Left hindlimb (tissue), 1 donor: Measurements from ENCODE around the gene HSD17B13.
A peak's percentile ranks its signal among the peaks of the same experiment; 100 is the strongest.
"Not testable (repeated sequence)": the region's sequence is repeated elsewhere in the genome, so short reads cannot be mapped to it uniquely, and the experiment has no call there.

Experiments used
- DNase-seq: peaks from one replicate; pipeline ENCODE4 v3.0.0-alpha.2; 2018

HSD17B13 gene

DNA sequence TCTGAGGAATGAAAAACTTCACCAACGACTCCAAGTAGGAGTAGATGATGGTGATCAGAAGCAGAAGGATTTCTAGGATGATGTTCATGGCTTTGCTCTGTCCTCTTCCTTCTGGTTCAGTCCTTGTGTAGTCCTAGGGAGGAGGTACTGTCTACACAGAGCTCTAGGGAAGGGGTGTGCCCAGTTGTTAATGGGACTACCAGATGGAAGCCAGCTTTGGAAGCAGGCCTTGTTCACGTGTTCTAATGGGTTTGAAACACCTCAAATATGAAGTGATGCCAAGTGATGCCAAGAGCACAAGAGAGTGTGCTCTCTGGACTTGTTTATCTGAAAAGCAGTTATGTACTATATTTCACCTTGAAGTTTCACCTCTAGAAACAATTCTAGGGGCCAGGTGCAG lies at the start of gene HSD17B13:
Gene HSD17B13 (minus strand): TSS at position 129 of the 400 bp plus-strand sequence. CDS start 41 bp downstream, at position 88.
- no peak for DNase-seq

DNA sequence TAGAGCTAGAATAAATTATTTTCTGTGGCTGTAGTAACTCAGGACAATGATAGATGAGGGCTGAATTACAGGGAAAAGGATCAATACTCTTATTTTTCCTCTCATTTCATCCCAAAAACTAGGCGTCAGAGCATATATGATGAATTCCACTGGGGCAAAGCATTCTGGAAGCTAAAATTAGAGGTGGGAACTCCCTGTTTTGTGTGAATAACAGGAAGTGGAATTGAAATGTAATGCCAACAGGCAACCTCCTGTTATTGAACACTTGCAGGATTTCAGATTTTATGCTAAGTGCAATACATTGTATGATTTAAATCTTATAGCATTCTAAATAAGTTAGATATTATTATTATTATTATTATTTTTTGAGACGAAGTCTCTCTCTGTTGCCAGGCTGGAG lies 47.4 kb upstream of the HSD17B13 start:
- no peak for DNase-seq

DNA sequence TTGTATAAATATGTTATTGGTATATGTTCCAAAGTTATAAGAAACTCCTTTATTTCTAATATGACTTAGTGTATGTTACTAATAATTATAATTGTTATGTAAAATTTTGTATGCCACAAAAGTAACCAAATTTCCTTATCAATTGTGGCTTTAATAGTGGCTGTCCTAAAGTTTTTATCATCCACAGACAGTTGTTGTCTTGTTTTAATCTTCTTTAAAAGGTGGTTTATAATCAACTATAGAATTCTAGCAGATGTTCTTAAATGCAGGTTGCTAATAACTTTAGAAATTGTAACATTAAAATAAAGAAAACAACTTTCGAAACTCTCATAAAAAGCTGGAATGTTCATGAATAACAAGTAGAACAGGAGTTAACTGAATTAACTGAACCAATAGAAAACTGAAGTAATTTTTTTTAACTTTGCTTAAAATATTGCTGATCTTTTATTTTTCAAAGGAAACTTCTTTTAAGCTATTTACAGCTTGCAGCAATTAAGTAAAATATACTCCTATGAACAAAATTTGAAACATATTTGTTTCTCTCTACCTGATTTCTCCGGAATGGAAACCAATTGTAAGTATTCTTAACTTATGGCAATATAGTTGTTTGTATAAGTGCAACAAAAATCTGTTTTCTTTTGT lies 44.0 kb upstream of the HSD17B13 start:
- no peak for DNase-seq

DNA sequence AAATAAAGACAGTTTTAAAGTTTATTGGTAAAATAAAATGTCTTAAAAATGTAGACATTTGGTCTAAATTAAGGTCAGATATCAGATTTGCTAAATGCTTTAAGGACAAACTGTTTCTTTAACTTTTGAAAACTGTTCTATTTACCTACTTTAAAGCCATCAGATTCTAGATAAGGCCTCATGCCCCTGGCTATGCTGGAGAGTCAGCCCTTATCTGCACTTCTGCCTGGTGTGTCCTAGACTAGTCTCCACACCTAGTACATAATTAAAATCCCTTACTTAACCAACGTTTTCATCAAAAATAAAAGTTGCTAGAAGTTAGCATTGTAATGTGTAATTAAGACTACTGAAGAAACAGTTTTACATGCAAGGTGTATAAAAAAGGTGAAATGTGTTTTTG lies 42.7 kb upstream of the HSD17B13 start:
- no peak for DNase-seq

GRCh38 chr4:87363552-87363951 lies 40.9 kb upstream of the HSD17B13 start:
- no peak for DNase-seq

GRCh38 chr4:87360338-87360935 lies 37.8 kb upstream of the HSD17B13 start:
- DNase-seq: no peak

DNA sequence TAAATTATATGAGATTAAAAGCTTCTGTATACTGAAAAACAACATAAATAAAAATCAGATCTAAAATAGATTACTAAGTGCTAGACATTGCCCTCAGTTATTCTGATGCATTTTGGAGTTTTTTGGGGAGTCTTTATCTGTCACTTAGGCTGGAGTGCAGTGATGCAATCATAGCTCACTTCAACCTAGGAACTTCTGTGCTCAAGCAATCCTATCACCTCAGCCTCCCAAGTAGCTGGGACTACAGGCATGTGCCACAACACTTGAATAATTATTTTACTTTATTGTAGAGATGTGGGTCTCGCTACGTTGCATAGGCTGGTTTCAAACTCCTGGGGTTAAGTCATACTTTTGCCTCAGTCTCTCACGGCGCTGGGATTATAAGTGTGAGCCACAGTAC lies 36.6 kb upstream of the HSD17B13 start:
- DNase-seq: no peak

DNA sequence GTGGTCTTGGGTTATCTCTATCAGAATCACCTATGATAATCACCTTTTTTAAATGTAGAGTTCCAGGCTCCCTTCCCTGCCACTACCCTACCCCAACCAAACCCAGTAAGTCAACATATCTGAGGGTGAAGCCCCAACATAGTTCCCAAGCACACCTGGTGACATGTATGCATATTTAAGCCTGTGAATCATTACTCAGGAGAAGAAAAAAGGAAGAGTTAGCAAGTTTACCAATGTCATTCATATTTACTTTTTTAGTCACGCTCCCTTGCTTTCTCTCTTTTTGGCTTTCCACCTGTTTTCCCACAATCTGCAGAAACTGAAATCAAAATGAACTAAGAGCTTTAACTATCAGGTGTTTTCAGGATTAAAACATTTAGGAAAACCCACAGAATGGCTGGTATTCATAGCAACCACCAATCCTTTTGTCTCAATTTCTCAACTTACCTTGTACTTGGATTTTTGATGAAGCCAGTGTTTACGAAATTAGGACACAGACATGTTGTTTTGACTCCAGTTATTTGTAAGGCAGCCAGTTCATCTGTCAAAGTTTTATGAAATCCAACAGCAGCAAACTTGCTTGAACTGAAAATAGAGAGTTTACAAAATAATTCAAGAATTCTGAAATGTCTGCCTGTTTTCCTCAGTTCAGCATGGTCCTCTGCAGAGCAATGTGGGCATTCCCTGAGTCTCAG lies 34.3 kb upstream of the HSD17B13 start:
- DNase-seq: no peak

DNA sequence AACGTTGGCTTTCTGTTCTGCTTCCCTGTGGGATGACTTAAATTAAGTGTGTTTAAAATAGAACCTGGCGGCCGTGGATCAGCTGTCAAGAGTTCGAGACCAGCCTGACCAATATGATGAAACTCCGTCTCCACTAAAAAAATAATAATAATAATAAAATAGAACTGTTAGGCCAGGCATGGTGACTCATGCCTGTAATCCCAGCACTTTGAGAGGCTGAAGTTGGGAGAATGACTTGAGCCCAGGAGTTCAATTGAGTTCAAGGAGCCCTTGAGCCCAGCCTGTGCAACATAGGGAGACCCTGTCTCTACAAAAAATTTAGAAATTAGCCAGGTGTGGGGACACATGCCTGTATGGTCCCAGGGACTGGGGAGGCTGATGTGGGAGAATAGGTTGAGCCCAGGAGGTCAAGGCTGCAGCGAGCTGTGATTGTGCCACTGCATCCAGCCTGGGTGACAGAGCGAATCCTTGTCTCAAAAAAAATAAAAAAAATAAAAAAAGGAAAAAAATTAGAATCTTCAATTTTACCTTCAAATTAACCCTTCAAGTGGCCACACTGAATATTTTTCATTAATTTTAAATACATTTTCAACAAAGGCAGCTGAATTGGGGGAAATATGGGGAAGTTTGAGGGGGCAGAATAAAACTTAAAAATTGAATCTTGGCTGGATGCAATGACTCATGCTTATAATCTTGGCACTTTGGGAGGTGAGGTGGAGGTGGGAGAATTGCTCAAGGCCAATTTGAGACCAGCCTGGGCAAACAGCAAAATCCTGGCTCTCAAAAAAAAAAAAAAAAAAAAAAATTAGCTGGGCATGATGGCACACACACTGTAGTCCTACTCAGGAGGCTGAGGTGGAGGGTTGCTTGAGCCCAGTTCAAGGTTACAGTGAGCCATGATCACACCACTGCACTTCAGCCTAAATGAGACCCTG lies 31.8 kb upstream of the HSD17B13 start:
- no peak for DNase-seq

- DNase-seq: peak; percentile 31
Measured at GRCh38 chr4:87353592-87353991, 30.9 kb upstream of the HSD17B13 start.

GRCh38 chr4:87345139-87345538 lies 22.5 kb upstream of the HSD17B13 start:
- DNase-seq: no peak

- DNase-seq: no peak
Measured at GRCh38 chr4:87342872-87343271, 20.2 kb upstream of the HSD17B13 start.

- not testable (repeated sequence) for DNase-seq
Measured at GRCh38 chr4:87341954-87342635, 19.4 kb upstream of the HSD17B13 start.

DNA sequence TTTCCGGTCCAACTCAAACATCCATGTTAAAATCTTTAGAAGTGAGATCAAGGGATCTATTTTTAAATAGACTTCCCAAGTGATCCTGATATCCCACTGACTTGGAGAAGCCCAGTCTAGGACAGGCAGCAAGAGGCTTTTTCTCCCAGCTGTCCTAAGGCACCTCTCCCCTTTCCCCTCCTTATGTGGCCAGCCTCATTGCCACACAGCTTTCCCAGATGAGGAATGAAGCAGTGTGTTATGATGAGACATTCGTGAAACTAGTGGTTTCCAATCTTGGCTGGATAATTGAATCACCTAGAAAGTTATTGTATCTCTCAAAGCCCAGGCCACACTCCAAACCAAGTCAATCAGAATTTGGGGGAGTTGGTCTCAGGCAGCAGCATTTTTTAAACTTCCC lies 16.8 kb upstream of the HSD17B13 start:
- DNase-seq: no peak

DNA sequence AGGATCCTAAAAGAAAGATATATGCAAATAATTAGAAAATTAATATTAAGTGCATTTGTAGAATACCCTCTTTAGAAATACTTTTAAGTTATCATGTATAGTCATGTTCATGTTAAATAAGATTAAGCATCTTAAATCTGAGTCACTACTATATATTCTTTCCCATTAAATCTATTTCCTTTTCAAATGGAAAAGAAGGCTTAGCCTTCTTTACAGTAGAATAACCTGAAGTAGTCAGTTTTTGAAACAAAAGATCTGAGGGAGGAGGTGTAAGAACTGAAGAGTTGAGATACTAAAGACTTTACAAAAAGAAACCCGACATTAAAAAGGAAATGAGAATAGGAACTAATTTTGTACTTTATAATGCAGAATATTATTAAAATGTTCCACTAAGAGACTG lies 14.7 kb upstream of the HSD17B13 start:
- no peak for DNase-seq

DNA sequence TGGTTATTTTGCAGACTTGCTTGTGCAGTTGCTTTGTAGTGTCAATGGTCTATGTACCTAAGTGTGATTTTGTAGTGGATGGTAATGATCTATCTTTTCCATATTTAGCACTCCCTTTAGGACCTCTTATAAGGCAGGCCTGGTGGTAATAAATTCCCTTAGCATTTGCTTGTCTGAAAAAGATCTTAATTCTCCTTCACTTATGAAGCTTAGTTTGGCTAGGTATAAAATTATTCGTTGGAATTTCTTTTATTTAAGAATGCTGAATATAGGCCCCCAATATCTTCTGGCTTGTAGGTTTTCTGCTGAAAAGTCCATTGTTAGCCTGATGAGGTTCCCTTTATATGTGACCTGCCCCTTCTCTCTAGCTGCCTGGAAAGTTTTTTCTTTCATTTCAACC lies 10.6 kb upstream of the HSD17B13 start:
- DNase-seq: no peak

GRCh38 chr4:87330761-87331160 lies 8.1 kb upstream of the HSD17B13 start:
- DNase-seq: no peak

DNA sequence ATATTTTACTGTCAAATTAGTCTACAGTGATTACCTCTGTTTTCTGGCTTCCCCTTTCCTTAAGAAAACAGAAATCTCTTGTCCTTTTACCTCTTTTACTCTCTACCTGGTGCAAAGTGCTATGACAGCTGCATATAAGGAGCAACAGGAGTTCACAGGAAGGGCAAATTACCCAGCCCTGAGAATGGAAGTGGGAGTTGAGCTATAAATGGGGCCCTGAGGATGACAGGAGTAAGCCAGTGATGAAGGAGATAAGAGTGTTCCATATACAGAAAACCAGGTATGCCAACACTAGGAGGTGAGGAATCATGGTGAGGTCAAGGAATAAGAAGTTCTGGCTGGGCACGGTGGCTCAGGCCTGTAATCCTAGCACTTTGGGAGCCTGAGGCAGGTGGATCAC lies 4.5 kb upstream of the HSD17B13 start:
- DNase-seq: no peak

DNA sequence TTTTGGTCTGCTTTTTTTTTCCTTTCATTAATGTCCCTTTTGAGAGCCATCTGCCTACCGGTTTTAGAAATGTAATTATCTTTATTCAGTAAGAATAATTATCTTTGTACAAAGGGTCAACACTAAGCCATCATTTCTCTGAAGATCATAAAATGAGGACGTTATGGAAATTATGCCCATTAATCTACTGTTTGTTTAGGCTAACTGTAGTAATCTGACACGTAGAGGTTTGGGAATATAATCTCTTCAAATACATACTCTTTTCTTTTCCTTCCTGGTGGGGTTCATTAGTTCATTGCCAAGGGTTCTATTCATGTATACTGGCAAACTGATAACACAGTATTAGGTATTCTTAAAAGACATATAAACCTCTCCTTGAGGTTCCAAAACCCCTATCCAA lies 3.8 kb upstream of the HSD17B13 start:
- no peak for DNase-seq

GRCh38 chr4:87321888-87322287 lies 794 bp downstream of the HSD17B13 start:
- no peak for DNase-seq

DNA sequence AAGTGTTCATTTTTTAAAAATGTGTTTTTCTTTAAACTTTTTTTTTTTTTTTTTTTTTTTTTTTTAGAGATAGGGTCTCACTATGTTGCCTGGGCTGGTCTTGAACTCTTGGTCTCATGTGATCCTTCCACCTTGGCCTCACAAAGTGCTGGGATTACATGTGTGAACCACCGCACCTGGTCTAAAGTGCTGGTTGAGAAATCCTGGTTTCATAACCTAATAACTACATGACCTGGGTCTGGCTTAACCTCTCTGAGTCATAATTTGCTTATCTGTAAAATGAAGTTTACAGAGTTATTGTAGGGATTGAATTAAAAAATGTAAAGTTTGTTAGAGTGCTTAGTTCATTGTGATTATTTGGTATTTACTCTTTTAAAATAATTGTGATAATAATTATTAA lies 5.2 kb downstream of the HSD17B13 start:
- DNase-seq: no peak

DNA sequence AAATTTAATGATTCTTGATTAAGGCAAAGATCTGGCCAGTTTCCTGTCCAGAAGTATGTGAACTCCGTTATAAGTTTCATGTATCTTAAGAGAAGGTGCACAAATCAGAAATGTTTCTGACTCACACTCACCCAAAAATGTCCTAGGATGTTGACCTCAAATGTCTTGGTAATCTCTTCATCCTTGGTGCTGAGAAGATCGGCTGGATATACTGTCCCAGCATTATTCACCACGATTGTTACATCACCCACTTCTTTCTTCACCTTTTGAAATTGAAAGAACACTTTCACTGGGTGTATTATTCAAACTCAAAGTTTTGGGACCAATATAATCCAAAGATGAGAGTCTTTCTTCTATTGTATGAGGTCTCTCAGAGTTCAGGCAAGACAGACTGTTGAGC lies 5.7 kb downstream of the HSD17B13 start:
- DNase-seq: no peak

GRCh38 chr4:87315000-87315399 lies 7.7 kb downstream of the HSD17B13 start:
- peak; percentile 36 for DNase-seq
